ENCODE data around the gene QSOX2.

Gene QSOX2

GRCh38 chr9:136187683-136188586 is 57.7 kb downstream of the QSOX2 start:
- no peak for DNase-seq

GRCh38 chr9:136187197-136187596 is 58.4 kb downstream of the QSOX2 start:
- DNase-seq = no peak

- no peak for DNase-seq
These were observed 59.2 kb downstream of the QSOX2 start for GRCh38 chr9:136186386-136186785.

- no peak for DNase-seq
These were observed 59.8 kb downstream of the QSOX2 start for GRCh38 chr9:136185596-136186366.

GRCh38 chr9:136185066-136185465 is 60.5 kb downstream of the QSOX2 start:
- no peak for DNase-seq

- DNase-seq = no peak
These were observed 62.7 kb downstream of the QSOX2 start for GRCh38 chr9:136182850-136183422.

- DNase-seq = no peak
These were observed 63.2 kb downstream of the QSOX2 start for GRCh38 chr9:136182420-136182787.

- DNase-seq = no peak
These were observed 63.7 kb downstream of the QSOX2 start for GRCh38 chr9:136181784-136182419.

- no peak for DNase-seq
These were observed 65.0 kb downstream of the QSOX2 start for GRCh38 chr9:136180586-136180985.

- no peak for DNase-seq
These were observed 65.9 kb downstream of the QSOX2 start for GRCh38 chr9:136179761-136180160.

GRCh38 chr9:136179101-136179616 is 66.5 kb downstream of the QSOX2 start:
- DNase-seq = no peak

GRCh38 chr9:136178773-136179075 is 66.9 kb downstream of the QSOX2 start:
- no peak for DNase-seq

- no peak for DNase-seq
These were observed 67.4 kb downstream of the QSOX2 start for GRCh38 chr9:136178061-136178772.

GRCh38 chr9:136177224-136177623 is 68.4 kb downstream of the QSOX2 start:
- DNase-seq = no peak

GRCh38 chr9:136175616-136176197 is 69.9 kb downstream of the QSOX2 start:
- no peak for DNase-seq

- DNase-seq = no peak
These were observed 70.6 kb downstream of the QSOX2 start for GRCh38 chr9:136174779-136175615.

GRCh38 chr9:136173648-136174290 is 71.8 kb downstream of the QSOX2 start:
- no peak for DNase-seq

- DNase-seq = no peak
These were observed 73.1 kb downstream of the QSOX2 start for GRCh38 chr9:136172412-136173079.

- DNase-seq = no peak
These were observed 73.7 kb downstream of the QSOX2 start for GRCh38 chr9:136171801-136172411.

Data from EL (cell line).